ENCODE data around the gene OR2S2. TPM values are rescaled to one million over a fixed set of nuclear protein-coding genes. Genes with fewer than 3 reads are reported as not detected.

The OR2S2 gene, protein sequence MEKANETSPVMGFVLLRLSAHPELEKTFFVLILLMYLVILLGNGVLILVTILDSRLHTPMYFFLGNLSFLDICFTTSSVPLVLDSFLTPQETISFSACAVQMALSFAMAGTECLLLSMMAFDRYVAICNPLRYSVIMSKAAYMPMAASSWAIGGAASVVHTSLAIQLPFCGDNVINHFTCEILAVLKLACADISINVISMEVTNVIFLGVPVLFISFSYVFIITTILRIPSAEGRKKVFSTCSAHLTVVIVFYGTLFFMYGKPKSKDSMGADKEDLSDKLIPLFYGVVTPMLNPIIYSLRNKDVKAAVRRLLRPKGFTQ
- total RNA-seq = not detected

GRCh38 chr9:35958104-35958837, at the start of gene OR2S2:
Gene OR2S2, minus strand, starts transcription at chr9:35958154. Its CDS starts 56 bp downstream, at chr9:35958098.
- no peaks in the 10 kb centered on the region for H3K36me3 ChIP-seq
- ATAC-seq (ENCODE audit: low FRiP score in 2 of 2) (no peak), DNase-seq (no peak)
- H3K27ac ChIP-seq = no peak within 1 kb of the TSS
- no peak within 1 kb of the TSS for H3K4me3 ChIP-seq
- TF ChIP-seq EP300 (IDR thresholded peaks at IDR 0.05) (no peak), POLR2A (IDR thresholded peaks at IDR 0.05) (no peak), CTCF (IDR thresholded peaks at IDR 0.05) (no peak), POLR2AphosphoS5 (IDR thresholded peaks at IDR 0.05) (no peak)
- H3K9me3 ChIP-seq = no peaks in the 10 kb centered on the region
- WGBS, 2 donors = 75% methylated on average over 5 of the region's 5 CpGs
- no peaks in the 10 kb centered on the region for H3K27me3 ChIP-seq
- peaks cover 0 to 3% (median 1%) of the 10 kb centered on the region in 4 donors for H3K4me1 ChIP-seq

GRCh38 chr9:36007316-36007708, 49.4 kb upstream of the OR2S2 start:
- Histone ChIP-seq H3K36me3 (no peaks in the 10 kb centered on the region), H3K4me3 (no peak overlapping the region), H3K4me1 (peaks cover 0 to 5% (median 0%) of the 10 kb centered on the region in 4 donors), H3K27me3 (no peaks in the 10 kb centered on the region), H3K9me3 (no peaks in the 10 kb centered on the region), H3K27ac (no peak overlapping the region)
- WGBS, 2 donors = 75 to 76% methylated on average over 1 of the region's 1 CpG
- TF ChIP-seq EP300 (IDR thresholded peaks at IDR 0.05) (no peak), POLR2AphosphoS5 (IDR thresholded peaks at IDR 0.05) (no peak), CTCF (IDR thresholded peaks at IDR 0.05) (no peak), POLR2A (IDR thresholded peaks at IDR 0.05) (no peak)
- ATAC-seq (ENCODE audit: low FRiP score in 2 of 2) (no peak), DNase-seq (no peak)

GRCh38 chr9:36006549-36007315, 48.8 kb upstream of the OR2S2 start:
- no peak for TF ChIP-seq POLR2A (IDR thresholded peaks at IDR 0.05)
- TF ChIP-seq CTCF (IDR thresholded peaks at IDR 0.05) = no peak
- no peak for TF ChIP-seq EP300 (IDR thresholded peaks at IDR 0.05)
- TF ChIP-seq POLR2AphosphoS5 (IDR thresholded peaks at IDR 0.05) = no peak
- H3K4me1 ChIP-seq = peaks cover 0 to 5% (median 0%) of the 10 kb centered on the region in 4 donors
- no peak overlapping the region for H3K4me3 ChIP-seq
- no peaks in the 10 kb centered on the region for H3K9me3 ChIP-seq
- WGBS, 2 donors = 71 to 72% methylated on average over 3 of the region's 3 CpGs
- no peaks in the 10 kb centered on the region for H3K27me3 ChIP-seq
- ATAC-seq (ENCODE audit: low FRiP score in 2 of 2) (no peak), DNase-seq (no peak)
- H3K27ac ChIP-seq = no peak overlapping the region
- H3K36me3 ChIP-seq = no peaks in the 10 kb centered on the region

DNA sequence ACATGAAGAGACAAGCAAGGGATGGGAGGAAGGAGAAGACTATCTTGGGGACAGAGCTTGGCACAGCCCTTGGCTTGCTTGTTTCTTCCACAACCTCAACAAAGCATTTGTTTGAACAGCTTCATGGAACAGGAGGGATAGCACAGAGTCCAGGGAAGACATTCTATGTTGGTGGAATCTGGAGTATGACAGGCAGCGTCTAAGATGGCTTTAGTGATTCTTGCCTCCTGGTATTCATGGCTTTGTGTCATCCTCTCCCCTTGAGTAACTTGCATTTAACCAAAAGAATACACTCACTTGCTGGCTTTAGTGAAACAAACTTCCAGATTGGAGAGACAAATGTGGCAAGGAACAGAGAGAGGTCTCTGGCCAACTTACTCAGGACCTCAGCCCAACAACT, 47.9 kb upstream of the OR2S2 start:
- no peak for ATAC-seq (ENCODE audit: low FRiP score in 2 of 2)
- Histone ChIP-seq H3K27me3 (no peaks in the 10 kb centered on the region), H3K36me3 (no peaks in the 10 kb centered on the region), H3K27ac (no peak overlapping the region), H3K9me3 (no peaks in the 10 kb centered on the region), H3K4me3 (no peak overlapping the region), H3K4me1 (peaks cover 0 to 5% (median 0%) of the 10 kb centered on the region in 4 donors)
- TF ChIP-seq EP300 (IDR thresholded peaks at IDR 0.05) (no peak), POLR2AphosphoS5 (IDR thresholded peaks at IDR 0.05) (no peak), POLR2A (IDR thresholded peaks at IDR 0.05) (no peak), CTCF (IDR thresholded peaks at IDR 0.05) (no peak)
- WGBS, 2 donors = 76 to 100% methylated on average over 1 of the region's 1 CpG
- no peak for DNase-seq

Measured in upper lobe of left lung (tissue), 6 donors.